Adrenal gland (tissue), 12 donors: ENCODE data around the gene NOL9. TPM values are rescaled to one million over a fixed set of nuclear protein-coding genes. Genes with fewer than 3 reads are reported as not detected.

Experiments
- DNase-seq, 7 donors: peaks; one replicate each; pipeline ENCODE4 v3.0.0-alpha.2; 2019 to 2020
- H3K27ac ChIP-seq, 5 donors: fragments of 200-600 bp; sonication (generic) in 4 of 5; 1 replicate in 3 of 5; 2 replicates in 2 of 5; pipeline versions ENCODE4 v1.5.1 to v1.8.0; 2016 to 2020; ENCODE audit warnings: mild to moderate bottlenecking in 1 of 5
- H3K27me3 ChIP-seq: fragments of 200-600 bp; 2 replicates; pipeline ENCODE4 v1.8.0; 2021
- H3K36me3 ChIP-seq, 2 donors: fragments of 200-600 bp; replicated peaks in 1 of 2; 1 replicate in 1 of 2; 2 replicates in 1 of 2; pipeline versions ENCODE4 v1.5.1 to v1.8.0; 2018 to 2022
- H3K4me1 ChIP-seq, 2 donors: fragments of 200-600 bp; replicated peaks in 1 of 2; 1 replicate in 1 of 2; 2 replicates in 1 of 2; pipeline versions ENCODE4 v1.5.1 to v1.8.0; 2018 to 2021
- H3K4me3 ChIP-seq, 4 donors: fragments of 200-600 bp; sonication (generic) in 3 of 4; one replicate each; pipeline ENCODE4 v1.5.1; 2016 to 2018
- H3K9me3 ChIP-seq, 3 donors: fragments of 200-600 bp; sonication (generic) in 1 of 3; replicated peaks in 1 of 3; 1 replicate in 2 of 3; 2 replicates in 1 of 3; pipeline versions ENCODE4 v1.5.1 to v1.8.0; 2016 to 2021
- POLR2A ChIP-seq, 2 donors: fragments of 450-650 bp; IDR thresholded peaks; one replicate each; pipeline ENCODE4 v1.6.1; 2017; ENCODE audit warnings: antibody characterized with exemption in 2 of 2, mild to moderate bottlenecking in 2 of 2, moderate library complexity in 1 of 2
- WGBS, 4 donors: extraction: QIAGEN DNeasy Blood & Tissue Kit in 2 of 4; methylation state at CpG; one replicate each; pipeline versions ENCODE4 v1.1.5 to v1.1.7; 2013 to 2017; 5-methylcytosine and 5-hydroxymethylcytosine counted together
- intact Hi-C, 2 donors: fragments of 100-400 bp; cut with DNase I; formaldehyde crosslinking; loops; one replicate each; pipeline versions ENCODE4 v1.14.1 to v1.15.0; 2022 to 2023
- polyA plus RNA-seq, 3 donors: library from polyadenylated mRNA; stranded (reverse); fragments of 200-250 nt in 2 of 3; fragments of 350-450 nt in 1 of 3; fragmentation: Illumina TruSeq in 1 of 3; extraction: RNeasy Lipid Tissue Mini Kit (QIAGEN cat#74804) in 1 of 3; gene quantifications; one replicate each; pipeline ENCODE4 v1.2.3, GENCODE V29; 2013 to 2014
- total RNA-seq, 9 donors: library from RNA; depleted of rRNA in 4 of 9; stranded (reverse); fragments of >200 nt in 4 of 9; fragments of 120-200 nt in 1 of 9; fragmentation: NEBNext Ultra II Directional in 1 of 9; extraction: Animal tissue kit (Norgen Biotek cat#: 25700) in 1 of 9; gene quantifications; one replicate each; pipeline versions ENCODE4 v1.1.0 to v1.2.4, GENCODE V29; 2013 to 2023
- TF ChIP-seq, protein P1 (sequence below), 6 experiments: fragments of 450-650 bp in 4 of 6; fragments of 200-600 bp in 2 of 6; sonication (generic) in 1 of 6; IDR thresholded peaks; 1 replicate in 5 of 6; 2 replicates in 1 of 6; pipeline versions ENCODE4 v1.5.1 to v1.8.0; 2016 to 2021; ENCODE audit warnings: antibody characterized with exemption in 6 of 6, mild to moderate bottlenecking in 2 of 6, moderate library complexity in 1 of 6
- donor health status: healthy with polysubstance abuse.
- donor health status: Bipolar disorder and iron deficiency.
- donor health status: DM: yes; HTN: yes; CAD: no.
- donor health status: DM: no; HTN: no; CAD: no.
- donor health status: DM: no; HTN: no; CAD: no.
- donor health status: DM: yes; HTN: yes; CAD: no.

Gene NOL9
- total and polyA plus RNA-seq, 12 donors, result 5.9 to 39.7 (median 19.7) TPM

DNA sequence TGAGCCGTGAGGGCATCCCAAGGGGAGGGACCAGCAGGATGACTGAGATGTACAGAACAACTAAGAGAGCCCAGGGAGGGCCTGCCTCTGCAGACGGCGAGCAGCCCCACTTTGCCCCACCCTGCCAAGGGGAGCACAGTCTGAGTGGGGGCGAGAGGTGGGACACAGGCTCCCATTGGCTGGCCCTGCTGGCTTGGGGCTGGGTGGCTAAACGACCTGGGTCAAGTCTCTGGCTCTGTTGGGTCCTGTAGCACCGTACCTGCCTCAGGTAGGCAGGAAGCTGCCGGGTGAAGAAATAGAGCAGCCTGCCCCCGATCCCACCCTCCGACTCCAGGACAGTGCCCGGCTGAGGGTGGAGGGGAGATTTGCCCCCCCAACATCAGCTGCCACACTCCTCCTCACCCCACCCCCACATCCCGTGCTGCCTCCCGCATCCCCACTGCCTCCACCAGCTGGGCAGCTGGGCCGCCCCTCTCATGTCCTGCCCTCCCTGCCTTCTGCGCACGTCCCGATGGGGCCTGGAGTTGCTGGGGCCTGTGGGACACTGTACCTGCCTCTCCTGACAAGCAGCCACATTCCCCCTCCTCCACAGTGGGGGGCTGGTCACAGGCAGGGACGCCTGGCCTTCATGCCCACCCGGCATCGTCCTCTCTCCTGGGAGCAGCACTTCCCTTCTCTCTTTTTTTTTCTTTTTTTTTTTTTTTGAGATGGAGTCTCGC lies 50.3 kb downstream of the NOL9 start:
- Histone ChIP-seq H3K4me3 (no peak overlapping the region), H3K9me3 (no peaks in the 10 kb centered on the region), H3K27ac (no peak overlapping the region), H3K4me1 (peaks cover 20 to 49% of the 10 kb centered on the region in 2 donors), H3K27me3 (no peaks in the 10 kb centered on the region), H3K36me3 (no peaks in the 10 kb centered on the region)
- no peak for DNase-seq
- intact Hi-C loops, result no loop called here
- TF ChIP-seq, protein P1, sequence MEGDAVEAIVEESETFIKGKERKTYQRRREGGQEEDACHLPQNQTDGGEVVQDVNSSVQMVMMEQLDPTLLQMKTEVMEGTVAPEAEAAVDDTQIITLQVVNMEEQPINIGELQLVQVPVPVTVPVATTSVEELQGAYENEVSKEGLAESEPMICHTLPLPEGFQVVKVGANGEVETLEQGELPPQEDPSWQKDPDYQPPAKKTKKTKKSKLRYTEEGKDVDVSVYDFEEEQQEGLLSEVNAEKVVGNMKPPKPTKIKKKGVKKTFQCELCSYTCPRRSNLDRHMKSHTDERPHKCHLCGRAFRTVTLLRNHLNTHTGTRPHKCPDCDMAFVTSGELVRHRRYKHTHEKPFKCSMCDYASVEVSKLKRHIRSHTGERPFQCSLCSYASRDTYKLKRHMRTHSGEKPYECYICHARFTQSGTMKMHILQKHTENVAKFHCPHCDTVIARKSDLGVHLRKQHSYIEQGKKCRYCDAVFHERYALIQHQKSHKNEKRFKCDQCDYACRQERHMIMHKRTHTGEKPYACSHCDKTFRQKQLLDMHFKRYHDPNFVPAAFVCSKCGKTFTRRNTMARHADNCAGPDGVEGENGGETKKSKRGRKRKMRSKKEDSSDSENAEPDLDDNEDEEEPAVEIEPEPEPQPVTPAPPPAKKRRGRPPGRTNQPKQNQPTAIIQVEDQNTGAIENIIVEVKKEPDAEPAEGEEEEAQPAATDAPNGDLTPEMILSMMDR (IDR thresholded peaks at IDR 0.05), result no peak
- WGBS, 4 donors, result 82 to 86% (median 83%) methylated on average over 14 to 20 of the region's 20 CpGs

DNA sequence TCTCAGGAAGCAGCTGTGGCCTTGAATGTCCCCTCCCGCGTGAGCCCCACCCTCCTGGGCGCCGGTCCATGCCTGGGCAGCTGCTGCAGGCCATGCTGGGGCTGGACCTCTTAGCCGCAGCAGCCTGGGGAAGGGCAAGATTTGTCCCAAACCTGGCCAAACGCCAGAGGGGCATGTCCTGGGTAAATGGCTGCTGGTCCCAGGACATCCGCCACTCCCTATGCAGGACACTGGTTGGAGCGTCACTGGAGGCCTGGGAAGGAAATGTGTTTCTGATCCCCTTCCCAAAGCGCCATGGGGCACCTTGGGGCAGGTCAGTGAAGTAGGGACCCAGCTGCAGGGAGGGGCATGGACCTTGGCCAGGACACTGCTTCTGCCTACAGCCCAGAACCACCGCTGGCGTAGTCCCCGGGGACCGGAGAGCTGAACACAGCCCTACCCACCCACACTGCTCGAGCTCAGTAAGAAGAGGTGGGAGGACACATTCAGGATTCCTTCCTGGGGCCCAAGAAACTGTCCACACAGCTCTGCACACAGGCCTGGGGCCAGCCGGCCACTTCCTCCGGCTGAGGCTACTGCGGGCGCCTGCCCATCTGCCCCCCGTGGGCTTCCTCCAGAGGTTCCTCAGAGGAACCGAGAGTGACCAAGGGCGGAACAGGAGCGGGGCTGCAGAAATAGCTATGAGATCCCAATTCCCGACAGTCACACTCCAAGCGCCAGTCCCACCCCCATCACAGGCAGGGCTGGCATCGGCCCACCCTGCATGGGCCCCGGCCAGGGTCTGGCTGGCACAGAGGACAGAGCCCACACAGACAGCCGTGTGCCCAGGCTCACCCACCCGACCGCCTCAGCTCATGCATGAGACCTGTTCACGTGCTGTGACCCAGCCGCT lies 52.1 kb downstream of the NOL9 start:
- WGBS, 4 donors, result 19 to 61% (median 52%) methylated on average over 5 to 31 of the region's 31 CpGs
- intact Hi-C loops, result no loop called here
- no peak for TF ChIP-seq POLR2A (IDR thresholded peaks at IDR 0.05)
- Histone ChIP-seq H3K4me1 (peaks cover 25 to 55% of the 10 kb centered on the region in 2 donors), H3K9me3 (no peaks in the 10 kb centered on the region), H3K27ac (peak overlapping the region in 3 of 5 donors; percentile 6 to 72 (median 49)), H3K4me3 (no peak overlapping the region), H3K36me3 (no peaks in the 10 kb centered on the region), H3K27me3 (no peaks in the 10 kb centered on the region)
- DNase-seq, result peak; percentile 68 to 84 (median 78)

DNA sequence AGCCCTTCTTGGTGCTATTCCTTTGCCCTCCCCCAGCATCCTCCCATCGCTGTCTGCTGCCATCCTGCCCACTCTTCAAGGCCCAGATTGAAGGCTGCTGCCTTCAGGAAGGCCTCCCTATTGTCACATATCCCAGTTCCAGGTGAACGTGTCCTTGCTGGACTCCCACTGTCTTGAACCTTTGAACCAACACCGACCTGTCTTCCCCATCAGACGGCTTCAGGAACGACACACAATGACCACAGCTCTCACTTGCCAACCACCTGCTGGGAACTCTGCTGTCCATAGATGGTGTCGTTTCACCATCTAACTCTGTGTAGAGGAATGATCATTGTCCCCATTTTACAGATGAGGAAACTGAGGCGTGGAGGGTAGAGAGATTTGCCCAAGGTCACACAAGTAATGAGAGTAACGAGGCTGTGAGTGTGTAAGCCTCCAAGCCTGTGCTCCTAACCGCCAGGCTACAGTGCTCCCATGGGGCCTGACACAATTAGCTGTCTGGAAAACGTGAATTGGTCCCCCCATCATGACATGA lies 53.0 kb downstream of the NOL9 start:
- Histone ChIP-seq H3K27ac (peak overlapping the region in 3 of 5 donors; percentile 6 to 72 (median 49)), H3K9me3 (no peaks in the 10 kb centered on the region), H3K27me3 (no peaks in the 10 kb centered on the region), H3K4me1 (peaks cover 30 to 52% of the 10 kb centered on the region in 2 donors), H3K4me3 (no peak overlapping the region), H3K36me3 (no peaks in the 10 kb centered on the region)
- intact Hi-C loops, result no loop called here
- no peak for DNase-seq
- TF ChIP-seq POLR2A (IDR thresholded peaks at IDR 0.05), result no peak
- TF ChIP-seq, protein P1 (IDR thresholded peaks at IDR 0.05), result no peak
- 66 to 81% (median 72%) methylated on average over 8 to 10 of the region's 10 CpGs for WGBS, 4 donors

DNA sequence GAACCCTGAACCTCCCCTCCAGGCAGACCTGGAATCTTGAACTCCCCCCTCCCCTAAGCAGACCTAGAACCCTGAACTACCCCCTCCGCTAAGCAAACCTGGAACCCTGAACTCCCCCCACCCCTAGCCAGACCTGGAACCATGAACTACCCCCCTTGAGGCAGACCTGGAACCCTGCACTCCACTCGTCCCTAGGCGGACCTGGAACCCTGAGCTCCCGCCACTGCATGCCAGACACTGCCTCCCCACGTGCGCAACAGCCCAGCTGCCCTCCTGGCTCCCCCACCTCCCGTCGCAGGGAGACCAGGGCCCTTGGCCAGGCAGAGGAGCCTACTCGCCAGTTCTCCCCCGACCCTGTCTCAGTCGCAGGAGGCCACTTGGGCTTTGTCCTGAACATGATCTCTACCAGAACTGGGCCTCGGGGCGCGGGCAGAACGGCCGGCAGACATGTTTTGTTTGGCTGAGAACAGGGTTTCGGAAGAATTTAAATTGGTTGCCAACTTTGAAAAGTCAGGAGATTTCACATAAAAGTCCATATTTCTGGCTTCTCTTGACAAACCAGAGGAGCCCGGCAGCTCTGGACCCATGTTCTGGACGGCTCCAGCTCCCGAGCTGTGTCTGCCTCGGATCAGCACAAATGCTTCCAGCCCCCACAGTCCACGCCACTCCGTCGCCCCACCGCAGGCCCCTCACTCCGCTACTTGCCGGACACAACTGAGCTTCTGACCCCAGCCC lies 53.6 kb downstream of the NOL9 start:
- 71 to 89% (median 83%) methylated on average over 10 to 27 of the region's 27 CpGs for WGBS, 4 donors
- no peaks in the 10 kb centered on the region for H3K27me3 ChIP-seq

More for the DNA sequence above, 53.6 kb downstream of the NOL9 start:
- intact Hi-C loops, result no loop called here
- no peak for DNase-seq
- peaks cover 35 to 57% of the 10 kb centered on the region in 2 donors for H3K4me1 ChIP-seq
- no peak overlapping the region for H3K4me3 ChIP-seq
- no peak for TF ChIP-seq POLR2A (IDR thresholded peaks at IDR 0.05)
- TF ChIP-seq, protein P1 (IDR thresholded peaks at IDR 0.05), result no peak
- H3K27ac ChIP-seq, result peak overlapping the region in 2 of 5 donors; percentile 49 to 72
- no peaks in the 10 kb centered on the region for H3K9me3 ChIP-seq
- no peaks in the 10 kb centered on the region for H3K36me3 ChIP-seq
